ENCODE data around the gene DPYD.

- no peak for TF ChIP-seq RCOR1 (IDR thresholded peaks at IDR 0.05; ENCODE audit: low read length)
- no peak for TF ChIP-seq JUND (IDR thresholded peaks at IDR 0.05)
- TF ChIP-seq CTCF (IDR thresholded peaks at IDR 0.05), result no peak
- TF ChIP-seq EZH2phosphoT487 (IDR thresholded peaks at IDR 0.05; ENCODE audit: borderline replicate concordance, low read depth), result no peak
- no peak for TF ChIP-seq SMC3 (IDR thresholded peaks at IDR 0.05; ENCODE audit: low read depth, low read length)
- no peak for TF ChIP-seq EP300 (IDR thresholded peaks at IDR 0.05; ENCODE audit: borderline replicate concordance in 1 of 2, low read depth in 1 of 2, low read length in 1 of 2)
- no peak for TF ChIP-seq RAD21 (IDR thresholded peaks at IDR 0.05; ENCODE audit: low read length)
Measured at GRCh38 chr1:97660431-97661105, 260.3 kb downstream of the DPYD start.
